Measurements from ENCODE around the gene ABLIM2.

The ABLIM2 gene

DNA sequence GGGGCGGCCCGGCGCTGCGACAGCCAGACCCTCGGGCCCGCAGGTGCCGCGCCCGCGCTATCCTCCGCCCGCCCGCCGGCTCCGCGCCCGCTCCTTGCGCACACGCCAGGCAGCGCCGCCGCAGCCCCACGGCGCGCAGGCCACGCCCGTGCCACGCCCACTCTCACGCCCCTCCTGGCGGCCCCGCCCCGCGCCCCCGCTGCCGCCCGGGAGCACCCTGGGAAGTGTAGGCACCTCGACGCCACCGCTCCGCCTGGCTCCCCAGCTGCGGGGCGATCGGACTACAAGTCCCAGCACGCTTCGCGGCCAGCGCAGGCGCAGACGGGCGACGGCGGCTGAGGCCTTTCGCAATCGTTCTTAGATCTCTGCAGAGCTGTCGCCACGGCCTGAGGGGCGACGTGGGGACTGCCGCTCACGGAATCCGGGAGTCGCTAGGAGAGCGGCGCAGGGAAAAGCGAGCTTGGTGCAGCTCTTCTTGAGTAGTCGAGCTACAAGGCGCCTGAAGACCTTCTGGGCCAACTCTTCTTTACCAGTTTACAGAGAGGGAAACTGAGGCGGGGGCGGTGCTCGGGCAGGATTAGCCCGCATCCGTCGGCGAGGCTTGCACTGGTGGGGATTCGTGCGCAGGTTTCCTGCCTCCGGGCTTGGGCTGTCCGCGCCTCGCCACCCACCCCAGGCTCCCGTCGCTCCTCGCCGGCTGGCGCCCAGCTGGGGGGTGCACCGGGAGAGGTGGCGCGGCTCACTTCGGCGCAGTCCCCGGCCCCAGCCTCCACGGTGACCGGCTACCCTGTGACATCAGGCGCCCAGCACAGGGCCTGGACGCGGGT, at the start of gene ABLIM2:
ABLIM2 (minus strand) TSS at position 104 of the 827 bp plus-strand sequence. CDS start 124 bp downstream, outside the sequence.
- peak within 1 kb of the TSS; percentile 83 for H2AFZ ChIP-seq (ENCODE audit: low read length, unreplicated experiment)
- peaks cover 46% of the 10 kb centered on the region for H3K27me3 ChIP-seq (ENCODE audit: insufficient read depth, low read length)
- H3K36me3 ChIP-seq (ENCODE audit: insufficient read depth, low read length), result no peaks in the 10 kb centered on the region
- H3K4me3 ChIP-seq (ENCODE audit: low read depth, low read length), result peak within 1 kb of the TSS; percentile 88
- H3K27ac ChIP-seq (ENCODE audit: low read depth, low read length), result no peak within 1 kb of the TSS
- no peaks in the 10 kb centered on the region for H3K79me2 ChIP-seq (ENCODE audit: control insufficient read depth, insufficient read depth, low read length, unreplicated experiment)
- H3K4me1 ChIP-seq (ENCODE audit: control insufficient read depth, insufficient read depth, low read length, unreplicated experiment), result peaks cover 9% of the 10 kb centered on the region

DNA sequence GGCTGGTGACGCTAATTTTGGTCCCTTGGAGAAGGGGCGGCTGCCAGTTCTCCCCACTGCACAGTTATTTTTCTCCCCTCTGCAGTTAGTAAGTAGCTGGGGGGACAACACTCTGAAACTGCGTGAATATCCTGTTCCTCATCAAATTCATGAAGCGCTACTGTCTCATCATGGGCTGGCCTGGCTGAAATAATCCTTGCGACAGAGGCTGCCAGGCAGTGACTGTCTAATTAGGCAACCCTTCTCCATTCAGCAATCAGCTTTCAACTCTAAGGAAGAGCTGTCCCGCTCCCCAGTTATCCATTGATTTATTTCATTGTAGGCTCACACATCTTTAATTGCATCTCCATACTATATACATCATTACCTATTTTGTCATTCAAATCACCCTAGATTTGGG, 48.7 kb upstream of the ABLIM2 start:
- Histone ChIP-seq H3K36me3 (ENCODE audit: insufficient read depth, low read length) (no peaks in the 10 kb centered on the region), H3K27ac (ENCODE audit: low read depth, low read length) (no peak overlapping the region), H3K79me2 (ENCODE audit: control insufficient read depth, insufficient read depth, low read length, unreplicated experiment) (no peaks in the 10 kb centered on the region), H3K4me1 (ENCODE audit: control insufficient read depth, insufficient read depth, low read length, unreplicated experiment) (peaks cover 2% of the 10 kb centered on the region), H3K27me3 (ENCODE audit: insufficient read depth, low read length) (no peaks in the 10 kb centered on the region), H3K4me3 (ENCODE audit: low read depth, low read length) (no peak overlapping the region), H2AFZ (ENCODE audit: low read length, unreplicated experiment) (no peak overlapping the region)

- H2AFZ ChIP-seq (ENCODE audit: low read length, unreplicated experiment), result no peak overlapping the region
- no peaks in the 10 kb centered on the region for H3K79me2 ChIP-seq (ENCODE audit: control insufficient read depth, insufficient read depth, low read length, unreplicated experiment)
- H3K4me3 ChIP-seq (ENCODE audit: low read depth, low read length), result no peak overlapping the region
- peaks cover 7% of the 10 kb centered on the region for H3K4me1 ChIP-seq (ENCODE audit: control insufficient read depth, insufficient read depth, low read length, unreplicated experiment)
- no peaks in the 10 kb centered on the region for H3K36me3 ChIP-seq (ENCODE audit: insufficient read depth, low read length)
- no peaks in the 10 kb centered on the region for H3K27me3 ChIP-seq (ENCODE audit: insufficient read depth, low read length)
- no peak overlapping the region for H3K27ac ChIP-seq (ENCODE audit: low read depth, low read length)
Observed at GRCh38 chr4:8205749-8206611, 47.4 kb upstream of the ABLIM2 start.

DNA sequence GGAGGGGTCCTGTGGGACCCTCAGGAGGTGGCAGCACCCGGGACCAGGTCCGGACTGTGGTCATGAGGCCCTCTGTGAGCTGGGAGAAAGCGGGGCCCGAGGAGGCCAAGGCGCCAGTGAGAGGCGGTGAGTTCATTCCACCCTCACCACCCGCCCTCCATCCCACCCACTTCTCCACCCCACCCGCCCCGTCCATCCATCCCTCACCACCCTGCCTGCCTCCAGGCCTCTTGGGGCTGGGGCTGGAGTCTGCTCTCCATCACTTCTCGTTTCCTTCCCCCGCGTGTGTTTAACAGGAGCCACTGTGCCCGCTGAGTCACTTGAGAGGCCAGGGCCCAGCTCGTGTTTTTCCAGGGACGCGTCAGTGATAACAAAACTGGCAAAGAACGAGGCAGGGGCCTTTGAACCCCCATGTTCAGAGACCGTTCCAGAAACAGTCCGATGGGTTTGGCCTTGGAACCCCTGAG, 46.7 kb upstream of the ABLIM2 start:
- no peak overlapping the region for H3K27ac ChIP-seq (ENCODE audit: low read depth, low read length)
- peaks cover 13% of the 10 kb centered on the region for H3K4me1 ChIP-seq (ENCODE audit: control insufficient read depth, insufficient read depth, low read length, unreplicated experiment)

GRCh38 chr4:8204576-8205227, 46.1 kb upstream of the ABLIM2 start:
- Histone ChIP-seq H3K27ac (ENCODE audit: low read depth, low read length) (no peak overlapping the region), H3K79me2 (ENCODE audit: control insufficient read depth, insufficient read depth, low read length, unreplicated experiment) (peaks cover 3% of the 10 kb centered on the region), H3K4me3 (ENCODE audit: low read depth, low read length) (no peak overlapping the region), H3K27me3 (ENCODE audit: insufficient read depth, low read length) (no peaks in the 10 kb centered on the region), H3K4me1 (ENCODE audit: control insufficient read depth, insufficient read depth, low read length, unreplicated experiment) (peaks cover 17% of the 10 kb centered on the region), H3K36me3 (ENCODE audit: insufficient read depth, low read length) (no peaks in the 10 kb centered on the region), H2AFZ (ENCODE audit: low read length, unreplicated experiment) (no peak overlapping the region)

More for the DNA sequence above, 46.7 kb upstream of the ABLIM2 start:
- Histone ChIP-seq H3K27me3 (ENCODE audit: insufficient read depth, low read length) (no peaks in the 10 kb centered on the region), H3K79me2 (ENCODE audit: control insufficient read depth, insufficient read depth, low read length, unreplicated experiment) (peaks cover under 1% of the 10 kb centered on the region), H3K4me3 (ENCODE audit: low read depth, low read length) (no peak overlapping the region), H2AFZ (ENCODE audit: low read length, unreplicated experiment) (no peak overlapping the region), H3K36me3 (ENCODE audit: insufficient read depth, low read length) (no peaks in the 10 kb centered on the region)

- Histone ChIP-seq H3K36me3 (ENCODE audit: insufficient read depth, low read length) (no peaks in the 10 kb centered on the region), H3K27ac (ENCODE audit: low read depth, low read length) (no peak overlapping the region), H3K79me2 (ENCODE audit: control insufficient read depth, insufficient read depth, low read length, unreplicated experiment) (peaks cover 3% of the 10 kb centered on the region), H2AFZ (ENCODE audit: low read length, unreplicated experiment) (no peak overlapping the region), H3K4me1 (ENCODE audit: control insufficient read depth, insufficient read depth, low read length, unreplicated experiment) (peaks cover 25% of the 10 kb centered on the region), H3K27me3 (ENCODE audit: insufficient read depth, low read length) (no peaks in the 10 kb centered on the region), H3K4me3 (ENCODE audit: low read depth, low read length) (no peak overlapping the region)
Observed at GRCh38 chr4:8203817-8204216, 45.2 kb upstream of the ABLIM2 start.

- Histone ChIP-seq H3K4me1 (ENCODE audit: control insufficient read depth, insufficient read depth, low read length, unreplicated experiment) (peaks cover 29% of the 10 kb centered on the region), H2AFZ (ENCODE audit: low read length, unreplicated experiment) (no peak overlapping the region), H3K36me3 (ENCODE audit: insufficient read depth, low read length) (no peaks in the 10 kb centered on the region), H3K27me3 (ENCODE audit: insufficient read depth, low read length) (no peaks in the 10 kb centered on the region), H3K4me3 (ENCODE audit: low read depth, low read length) (no peak overlapping the region), H3K27ac (ENCODE audit: low read depth, low read length) (no peak overlapping the region), H3K79me2 (ENCODE audit: control insufficient read depth, insufficient read depth, low read length, unreplicated experiment) (peaks cover 3% of the 10 kb centered on the region)
Observed at GRCh38 chr4:8203052-8203401, 44.4 kb upstream of the ABLIM2 start.

DNA sequence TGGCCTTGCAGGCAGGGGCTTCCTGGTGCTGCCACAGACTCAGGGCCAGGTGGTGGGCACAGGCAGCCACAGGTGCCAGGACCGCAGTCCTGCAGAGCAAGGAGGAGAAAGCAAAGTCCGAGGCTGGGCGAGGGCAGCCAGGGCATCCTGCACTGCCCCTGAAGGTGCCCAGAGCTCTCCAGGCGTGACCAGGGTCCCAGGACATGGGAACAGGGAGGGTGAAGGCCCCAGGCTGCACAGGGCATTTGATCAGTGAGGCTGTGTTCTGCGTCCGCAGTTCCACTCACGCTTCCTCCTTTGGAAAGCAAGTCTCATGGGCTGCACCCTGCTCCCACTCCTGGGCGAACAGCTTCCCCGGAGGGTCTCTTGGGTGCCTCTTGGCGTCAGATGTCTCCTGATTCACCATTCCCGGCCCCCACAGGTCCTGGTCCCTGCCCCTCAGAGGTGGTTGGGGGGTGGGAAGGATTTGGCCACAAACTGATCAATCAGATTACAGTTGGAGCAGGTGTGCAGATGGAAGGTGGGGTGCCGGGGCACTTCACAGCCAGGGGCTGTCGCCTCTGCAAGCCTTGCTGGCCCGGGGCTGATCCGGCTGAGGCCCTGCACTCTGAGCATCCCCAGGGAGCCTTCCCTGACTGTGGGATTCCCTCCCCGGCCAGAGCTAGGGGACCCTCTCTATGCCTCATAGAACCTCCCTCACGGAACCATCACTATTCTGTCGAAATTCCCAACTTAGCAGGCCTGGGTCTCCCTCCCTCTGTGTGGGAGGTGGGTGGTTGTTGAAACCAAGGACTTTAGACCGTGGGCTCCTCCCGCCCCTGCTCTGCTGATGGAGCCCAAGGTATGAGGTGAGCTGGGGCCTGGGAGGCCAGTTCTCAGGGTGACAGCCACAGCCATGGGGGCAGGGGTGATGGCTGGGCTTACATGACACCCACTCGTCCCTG, 43.8 kb upstream of the ABLIM2 start:
- H2AFZ ChIP-seq (ENCODE audit: low read length, unreplicated experiment), result no peak overlapping the region
- H3K4me3 ChIP-seq (ENCODE audit: low read depth, low read length), result no peak overlapping the region
- no peak overlapping the region for H3K27ac ChIP-seq (ENCODE audit: low read depth, low read length)
- H3K4me1 ChIP-seq (ENCODE audit: control insufficient read depth, insufficient read depth, low read length, unreplicated experiment), result peaks cover 29% of the 10 kb centered on the region
- H3K27me3 ChIP-seq (ENCODE audit: insufficient read depth, low read length), result no peaks in the 10 kb centered on the region
- H3K36me3 ChIP-seq (ENCODE audit: insufficient read depth, low read length), result no peaks in the 10 kb centered on the region
- peaks cover 3% of the 10 kb centered on the region for H3K79me2 ChIP-seq (ENCODE audit: control insufficient read depth, insufficient read depth, low read length, unreplicated experiment)

- peaks cover 29% of the 10 kb centered on the region for H3K4me1 ChIP-seq (ENCODE audit: control insufficient read depth, insufficient read depth, low read length, unreplicated experiment)
- no peak overlapping the region for H3K27ac ChIP-seq (ENCODE audit: low read depth, low read length)
- H2AFZ ChIP-seq (ENCODE audit: low read length, unreplicated experiment), result no peak overlapping the region
- no peaks in the 10 kb centered on the region for H3K27me3 ChIP-seq (ENCODE audit: insufficient read depth, low read length)
- H3K36me3 ChIP-seq (ENCODE audit: insufficient read depth, low read length), result no peaks in the 10 kb centered on the region
- H3K79me2 ChIP-seq (ENCODE audit: control insufficient read depth, insufficient read depth, low read length, unreplicated experiment), result peaks cover 3% of the 10 kb centered on the region
- no peak overlapping the region for H3K4me3 ChIP-seq (ENCODE audit: low read depth, low read length)
Observed at GRCh38 chr4:8201321-8201781, 42.7 kb upstream of the ABLIM2 start.

Measured in ACC112 (cell line).